Mucosa of stomach (tissue), 1 donor: Measurements from ENCODE around the gene ZBTB20.

Experiments used
- H3K27me3 ChIP-seq: one replicate; pipeline ENCODE4 v1.7.0; 2013; ENCODE audit warnings: mild to moderate bottlenecking, low read length; ENCODE audit not compliant: control insufficient read depth, insufficient read depth
- H3K36me3 ChIP-seq: one replicate; pipeline ENCODE4 v1.7.0; 2013; ENCODE audit warnings: low read length; ENCODE audit not compliant: control insufficient read depth, insufficient read depth
- H3K4me1 ChIP-seq: one replicate; pipeline ENCODE4 v1.7.0; 2013; ENCODE audit warnings: mild to moderate bottlenecking, low read length; ENCODE audit not compliant: control insufficient read depth, insufficient read depth
- H3K4me3 ChIP-seq: one replicate; pipeline ENCODE4 v1.7.0; 2013; ENCODE audit warnings: low read length
- H3K9ac ChIP-seq: one replicate; pipeline ENCODE4 v1.7.0; 2013; ENCODE audit warnings: mild to moderate bottlenecking, low read length, moderate library complexity
- H3K9me3 ChIP-seq: one replicate; pipeline ENCODE4 v1.7.0; 2013; ENCODE audit warnings: mild to moderate bottlenecking, low read length, moderate library complexity; ENCODE audit not compliant: control insufficient read depth
- donor health status: Pancreatic carcinoma.

The ZBTB20 gene

GRCh38 chr3:115162759-115163158 lies 15.7 kb upstream of the ZBTB20 start:
- Histone ChIP-seq H3K9ac (no peak overlapping the region), H3K9me3 (no peaks in the 10 kb centered on the region), H3K4me1 (no peaks in the 10 kb centered on the region), H3K36me3 (no peaks in the 10 kb centered on the region), H3K27me3 (no peaks in the 10 kb centered on the region), H3K4me3 (no peak overlapping the region)

GRCh38 chr3:115161866-115162265 lies 14.8 kb upstream of the ZBTB20 start:
- Histone ChIP-seq H3K4me1 (no peaks in the 10 kb centered on the region), H3K9me3 (no peaks in the 10 kb centered on the region), H3K36me3 (no peaks in the 10 kb centered on the region), H3K9ac (no peak overlapping the region), H3K4me3 (no peak overlapping the region), H3K27me3 (no peaks in the 10 kb centered on the region)

- H3K9me3 ChIP-seq: no peaks in the 10 kb centered on the region
- no peaks in the 10 kb centered on the region for H3K27me3 ChIP-seq
- no peaks in the 10 kb centered on the region for H3K36me3 ChIP-seq
- no peak overlapping the region for H3K9ac ChIP-seq
- no peak overlapping the region for H3K4me3 ChIP-seq
- no peaks in the 10 kb centered on the region for H3K4me1 ChIP-seq
Observed at GRCh38 chr3:115161168-115161834, 14.2 kb upstream of the ZBTB20 start.

- no peaks in the 10 kb centered on the region for H3K27me3 ChIP-seq
- no peaks in the 10 kb centered on the region for H3K36me3 ChIP-seq
Observed at GRCh38 chr3:115160295-115160694, 13.2 kb upstream of the ZBTB20 start.

GRCh38 chr3:115156046-115156654 lies 9.1 kb upstream of the ZBTB20 start:
- no peaks in the 10 kb centered on the region for H3K36me3 ChIP-seq
- no peaks in the 10 kb centered on the region for H3K9me3 ChIP-seq
- no peak overlapping the region for H3K4me3 ChIP-seq
- H3K27me3 ChIP-seq: no peaks in the 10 kb centered on the region
- H3K4me1 ChIP-seq: no peaks in the 10 kb centered on the region
- H3K9ac ChIP-seq: no peak overlapping the region

More at GRCh38 chr3:115160295-115160694, 13.2 kb upstream of the ZBTB20 start:
- H3K9me3 ChIP-seq: no peaks in the 10 kb centered on the region
- no peak overlapping the region for H3K9ac ChIP-seq
- H3K4me3 ChIP-seq: no peak overlapping the region
- no peaks in the 10 kb centered on the region for H3K4me1 ChIP-seq

- H3K27me3 ChIP-seq: no peaks in the 10 kb centered on the region
- no peaks in the 10 kb centered on the region for H3K36me3 ChIP-seq
- no peak overlapping the region for H3K9ac ChIP-seq
- H3K9me3 ChIP-seq: no peaks in the 10 kb centered on the region
- no peak overlapping the region for H3K4me3 ChIP-seq
- no peaks in the 10 kb centered on the region for H3K4me1 ChIP-seq
Observed at GRCh38 chr3:115154611-115155010, 7.5 kb upstream of the ZBTB20 start.

GRCh38 chr3:115151921-115152320 lies 4.8 kb upstream of the ZBTB20 start:
- no peak overlapping the region for H3K4me3 ChIP-seq
- H3K9me3 ChIP-seq: no peaks in the 10 kb centered on the region
- H3K9ac ChIP-seq: no peak overlapping the region
- H3K27me3 ChIP-seq: no peaks in the 10 kb centered on the region
- H3K36me3 ChIP-seq: no peaks in the 10 kb centered on the region
- no peaks in the 10 kb centered on the region for H3K4me1 ChIP-seq

- no peaks in the 10 kb centered on the region for H3K9me3 ChIP-seq
- H3K36me3 ChIP-seq: no peaks in the 10 kb centered on the region
- peak overlapping the region; percentile 66 for H3K4me3 ChIP-seq
- peak overlapping the region; percentile 91 for H3K9ac ChIP-seq
- no peaks in the 10 kb centered on the region for H3K4me1 ChIP-seq
- H3K27me3 ChIP-seq: no peaks in the 10 kb centered on the region
Observed at GRCh38 chr3:115148142-115148790, 1.2 kb upstream of the ZBTB20 start.

- no peaks in the 10 kb centered on the region for H3K27me3 ChIP-seq
- H3K36me3 ChIP-seq: no peaks in the 10 kb centered on the region
- peak overlapping the region; percentile 66 for H3K4me3 ChIP-seq
- no peaks in the 10 kb centered on the region for H3K9me3 ChIP-seq
- peak overlapping the region; percentile 91 for H3K9ac ChIP-seq
- H3K4me1 ChIP-seq: no peaks in the 10 kb centered on the region
Observed at GRCh38 chr3:115147329-115148141, 447 bp upstream of the ZBTB20 start.

GRCh38 chr3:115146032-115146417 lies 1.1 kb downstream of the ZBTB20 start:
- peak overlapping the region; percentile 85 for H3K9ac ChIP-seq
- no peaks in the 10 kb centered on the region for H3K36me3 ChIP-seq
- peak overlapping the region; percentile 47 for H3K4me3 ChIP-seq
- H3K4me1 ChIP-seq: no peaks in the 10 kb centered on the region
- H3K9me3 ChIP-seq: no peaks in the 10 kb centered on the region
- no peaks in the 10 kb centered on the region for H3K27me3 ChIP-seq

- H3K9ac ChIP-seq: no peak overlapping the region
- H3K4me1 ChIP-seq: no peaks in the 10 kb centered on the region
- H3K9me3 ChIP-seq: no peaks in the 10 kb centered on the region
- no peaks in the 10 kb centered on the region for H3K36me3 ChIP-seq
- no peak overlapping the region for H3K4me3 ChIP-seq
- H3K27me3 ChIP-seq: no peaks in the 10 kb centered on the region
Observed at GRCh38 chr3:115141033-115141757, 5.9 kb downstream of the ZBTB20 start.
